ENCODE results near the gene DMGDH.

DNA sequence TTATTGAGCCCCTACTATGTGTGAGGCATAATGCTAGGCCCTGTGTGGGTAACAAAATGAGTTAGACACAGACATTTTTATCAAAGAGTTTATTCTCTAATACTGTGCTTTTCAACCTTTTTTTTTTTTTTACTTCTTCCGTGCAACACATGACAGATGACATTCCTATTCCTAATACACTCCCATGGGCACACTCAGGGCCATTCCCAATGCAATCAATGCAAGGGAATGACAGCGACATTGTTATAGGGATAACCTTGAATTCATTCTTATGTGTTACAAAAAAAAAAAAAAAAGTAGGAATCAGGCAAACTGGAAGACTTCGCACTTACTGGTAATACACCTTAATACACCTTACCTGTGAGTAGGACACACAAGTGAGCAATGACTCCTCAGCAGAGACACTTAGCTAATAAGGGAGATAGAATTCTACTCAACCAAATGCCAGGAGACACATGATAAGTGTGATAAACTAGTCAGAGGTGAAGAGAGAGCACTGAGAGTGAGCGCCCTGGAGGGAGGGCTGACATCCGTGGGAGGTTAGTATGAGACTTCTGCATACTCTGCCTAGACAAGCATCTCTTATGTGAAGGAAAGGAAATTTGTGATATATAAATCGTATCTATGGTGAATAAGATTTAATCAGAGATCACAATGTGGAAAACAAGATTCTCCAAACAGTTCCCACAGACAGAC, 63.4 kb downstream of the DMGDH start:
- TF ChIP-seq POLR2A (IDR thresholded peaks at IDR 0.05; ENCODE audit: low read depth, low read length), result no peak
- no peak for TF ChIP-seq POLR2AphosphoS5 (IDR thresholded peaks at IDR 0.05; ENCODE audit: low read depth, low read length)

Measured in GM12892 (cell line).